HEK293 (cell line): Measurements from ENCODE around the gene DPEP1.
A peak's percentile ranks its signal among the peaks of the same experiment; 100 is the strongest.

ENCODE experiments used
- CTCF ChIA-PET: fragments of 350-600 bp; formaldehyde crosslinking; extraction: SDS; loops from one replicate; lab custom pipeline; 2021; ENCODE audit warnings: antibody characterized with exemption; lab: Yijun Ruan, JAX
- POLR2A ChIA-PET: fragments of 300-600 bp; formaldehyde crosslinking; extraction: SDS; loops from one replicate; lab custom pipeline; 2020; ENCODE audit warnings: antibody characterized with exemption, inconsistent platforms; lab: Yijun Ruan, JAX
- H3K27ac ChIP-seq: fragments of 200-500 bp; sonication (Bioruptor generic); 2 replicates; pipeline ENCODE4 v1.5.1; 2014; ENCODE audit warnings: low read depth, low read length, control low read depth, inconsistent platforms; ENCODE audit errors: extremely low read depth
- H3K36me3 ChIP-seq, 2 experiments: fragments of 200-500 bp in 1 of 2; sonication (Bioruptor generic) in 1 of 2; 1 replicate in 1 of 2; 2 replicates in 1 of 2; pipeline ENCODE4 v1.5.1; 2014 to 2017; ENCODE audit warnings: inconsistent platforms in 2 of 2, low read length in 2 of 2; ENCODE audit not compliant: control insufficient read depth in 2 of 2, insufficient read depth in 1 of 2
- H3K4me1 ChIP-seq: fragments of 200-500 bp; sonication (Bioruptor generic); 2 replicates; pipeline ENCODE4 v1.5.1; 2014; ENCODE audit warnings: mild to moderate bottlenecking, low read length, inconsistent platforms; ENCODE audit not compliant: control insufficient read depth, insufficient read depth
- H3K4me3 ChIP-seq: 2 replicates; pipeline ENCODE4 v1.5.1; 2011; ENCODE audit warnings: low read depth, mild to moderate bottlenecking, control low read depth, low read length, moderate library complexity
- H3K9me3 ChIP-seq: fragments of 200-500 bp; sonication (Bioruptor generic); 2 replicates; pipeline ENCODE4 v1.5.1; 2014; ENCODE audit warnings: low read depth, low read length, inconsistent platforms; ENCODE audit not compliant: control insufficient read depth, insufficient read depth
- SALL2 ChIP-seq: fragments of 450-650 bp; formaldehyde crosslinking; IDR thresholded peaks from 2 replicates; pipeline ENCODE4 v1.5.0; 2017; ENCODE audit warnings: missing biosample characterization, mild to moderate bottlenecking, missing genetic modification characterization, borderline replicate concordance
- TRIM28 ChIP-seq: IDR thresholded peaks from 2 replicates; pipeline ENCODE4 v1.6.1; 2011; ENCODE audit warnings: low read length, control low read depth, borderline replicate concordance
- ZBTB17 ChIP-seq: fragments of 450-650 bp; formaldehyde crosslinking; IDR thresholded peaks from 2 replicates; pipeline ENCODE4 v1.5.1; 2016; ENCODE audit warnings: missing biosample characterization, missing genetic modification characterization
- ZBTB26 ChIP-seq: fragments of 450-650 bp; formaldehyde crosslinking; optimal IDR thresholded peaks from 2 replicates; pipeline ENCODE3; 2016; ENCODE audit warnings: missing biosample characterization, mild to moderate bottlenecking, missing genetic modification characterization
- ZNF10 ChIP-seq: fragments of 450-650 bp; formaldehyde crosslinking; IDR thresholded peaks from 2 replicates; pipeline ENCODE4 v1.5.1; 2017; ENCODE audit warnings: missing biosample characterization, missing genetic modification characterization
- ZNF140 ChIP-seq: fragments of 450-650 bp; formaldehyde crosslinking; IDR thresholded peaks from 2 replicates; pipeline ENCODE4 v1.5.1; 2016; ENCODE audit warnings: missing biosample characterization, missing genetic modification characterization
- ZNF174 ChIP-seq: fragments of 450-650 bp; formaldehyde crosslinking; IDR thresholded peaks from 2 replicates; pipeline ENCODE4 v1.5.0; 2017; ENCODE audit warnings: missing biosample characterization, mild to moderate bottlenecking, missing genetic modification characterization
- ZNF175 ChIP-seq: fragments of 450-650 bp; formaldehyde crosslinking; IDR thresholded peaks from 2 replicates; pipeline ENCODE4 v1.5.1; 2016; ENCODE audit warnings: missing biosample characterization, missing genetic modification characterization
- ZNF280D ChIP-seq: fragments of 450-650 bp; formaldehyde crosslinking; IDR thresholded peaks from 2 replicates; pipeline ENCODE4 v1.5.1; 2016; ENCODE audit warnings: missing biosample characterization, missing genetic modification characterization
- ZNF341 ChIP-seq: fragments of 450-650 bp; formaldehyde crosslinking; IDR thresholded peaks from 2 replicates; pipeline ENCODE4; 2016; ENCODE audit warnings: low read depth, missing biosample characterization, missing genetic modification characterization
- ZNF394 ChIP-seq: fragments of 450-650 bp; formaldehyde crosslinking; IDR thresholded peaks from 2 replicates; pipeline ENCODE4 v1.5.1; 2016; ENCODE audit warnings: missing biosample characterization, missing genetic modification characterization, mild to moderate bottlenecking, moderate library complexity, borderline replicate concordance
- ZNF416 ChIP-seq: fragments of 450-650 bp; formaldehyde crosslinking; IDR thresholded peaks from 2 replicates; pipeline ENCODE4 v1.5.1; 2016; ENCODE audit warnings: missing biosample characterization, missing genetic modification characterization
- ZNF549 ChIP-seq: fragments of 450-650 bp; IDR thresholded peaks from 2 replicates; pipeline ENCODE4 v1.5.1; 2018; ENCODE audit warnings: missing biosample characterization, missing genetic modification characterization, mild to moderate bottlenecking, inconsistent platforms, moderate library complexity
- ZNF571 ChIP-seq: fragments of 450-650 bp; formaldehyde crosslinking; IDR thresholded peaks from 2 replicates; pipeline ENCODE4 v1.5.0; 2017; ENCODE audit warnings: missing biosample characterization, missing genetic modification characterization
- ZNF621 ChIP-seq: fragments of 450-650 bp; formaldehyde crosslinking; IDR thresholded peaks from 2 replicates; pipeline ENCODE4 v1.5.1; 2017; ENCODE audit warnings: missing biosample characterization, missing genetic modification characterization
- ZNF624 ChIP-seq: fragments of 450-650 bp; formaldehyde crosslinking; IDR thresholded peaks from 2 replicates; pipeline ENCODE4 v1.5.1; 2017; ENCODE audit warnings: missing biosample characterization, missing genetic modification characterization
- ZNF626 ChIP-seq: fragments of 450-650 bp; sonication (Bioruptor Pico); formaldehyde crosslinking; IDR thresholded peaks from 2 replicates; pipeline ENCODE4 v1.5.1; 2018; ENCODE audit warnings: missing biosample characterization, missing genetic modification characterization, inconsistent platforms
- ZNF776 ChIP-seq: fragments of 450-650 bp; formaldehyde crosslinking; IDR thresholded peaks from 2 replicates; pipeline ENCODE4 v1.5.0; 2017; ENCODE audit warnings: missing biosample characterization, missing genetic modification characterization, borderline replicate concordance
- TF ChIP-seq, protein P1 (sequence below): fragments of 450-650 bp; formaldehyde crosslinking; IDR thresholded peaks from 2 replicates; pipeline ENCODE4 v1.5.1; 2017; ENCODE audit warnings: missing biosample characterization, missing genetic modification characterization
- TF ChIP-seq, protein P2 (sequence below): fragments of 450-650 bp; formaldehyde crosslinking; IDR thresholded peaks from 2 replicates; pipeline ENCODE4 v1.5.1; 2016; ENCODE audit warnings: missing biosample characterization, missing genetic modification characterization

The DPEP1 gene

GRCh38 chr16:89593841-89594240, 19.6 kb upstream of the DPEP1 start:
- ChIA-PET POLR2A (no interaction called here), CTCF (no interaction called here)
- Histone ChIP-seq H3K27ac (no peak overlapping the region), H3K4me3 (no peak overlapping the region), H3K9me3 (no peaks in the 10 kb centered on the region), H3K4me1 (no peaks in the 10 kb centered on the region), H3K36me3 (no peaks in the 10 kb centered on the region)
- TF ChIP-seq ZNF341 (tag by site-specific recombination) (no peak), ZNF626 (tag by site-specific recombination) (no peak), ZNF10 (tag by site-specific recombination) (peak; percentile 72), ZNF624 (tag by site-specific recombination) (no peak), ZNF416 (no peak)

DNA sequence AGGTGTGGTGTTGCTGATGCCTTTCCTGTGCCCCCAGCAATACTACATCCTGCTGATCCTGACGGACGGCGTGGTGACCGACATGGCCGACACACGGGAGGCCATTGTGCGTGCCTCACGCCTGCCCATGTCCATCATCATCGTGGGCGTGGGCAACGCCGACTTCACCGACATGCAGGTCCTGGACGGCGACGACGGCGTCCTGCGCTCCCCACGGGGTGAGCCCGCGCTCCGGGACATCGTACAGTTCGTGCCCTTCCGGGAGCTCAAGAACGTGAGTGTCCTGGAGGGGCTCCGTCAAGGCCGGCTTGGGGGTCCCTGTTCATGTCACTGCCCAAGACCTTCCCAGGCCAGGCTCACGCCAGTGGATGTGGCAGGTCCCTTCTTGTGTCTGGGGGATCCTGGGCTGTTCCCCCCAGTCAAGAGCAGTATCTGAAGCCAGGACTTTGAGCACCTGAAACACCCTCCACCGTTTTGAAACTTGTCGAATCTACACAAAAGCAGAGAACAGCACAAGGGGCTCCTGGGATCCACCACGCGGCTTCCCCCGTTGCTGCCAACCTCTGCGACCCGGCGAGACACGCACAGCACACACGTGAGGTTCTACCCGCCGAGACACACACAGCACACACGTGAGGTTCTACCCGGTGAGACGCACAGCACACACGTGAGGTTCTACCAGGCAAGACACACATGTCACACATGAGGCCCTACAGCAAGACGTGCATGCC, 17.9 kb upstream of the DPEP1 start:
- POLR2A ChIA-PET = no interaction called here
- no peak overlapping the region for H3K4me3 ChIP-seq
- H3K36me3 ChIP-seq = no peaks in the 10 kb centered on the region
- no peaks in the 10 kb centered on the region for H3K9me3 ChIP-seq
- no peaks in the 10 kb centered on the region for H3K4me1 ChIP-seq
- TF ChIP-seq ZNF394 (tag by site-specific recombination) = no peak
- TF ChIP-seq ZNF571 = no peak
- TF ChIP-seq, protein P1, sequence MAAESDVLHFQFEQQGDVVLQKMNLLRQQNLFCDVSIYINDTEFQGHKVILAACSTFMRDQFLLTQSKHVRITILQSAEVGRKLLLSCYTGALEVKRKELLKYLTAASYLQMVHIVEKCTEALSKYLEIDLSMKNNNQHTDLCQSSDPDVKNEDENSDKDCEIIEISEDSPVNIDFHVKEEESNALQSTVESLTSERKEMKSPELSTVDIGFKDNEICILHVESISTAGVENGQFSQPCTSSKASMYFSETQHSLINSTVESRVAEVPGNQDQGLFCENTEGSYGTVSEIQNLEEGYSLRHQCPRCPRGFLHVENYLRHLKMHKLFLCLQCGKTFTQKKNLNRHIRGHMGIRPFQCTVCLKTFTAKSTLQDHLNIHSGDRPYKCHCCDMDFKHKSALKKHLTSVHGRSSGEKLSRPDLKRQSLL = no peak
- TF ChIP-seq ZNF175 (tag by site-specific recombination) = no peak
- no peak for TF ChIP-seq ZNF280D (tag by site-specific recombination)
- TF ChIP-seq, all 188 proteins: peak for 0
- no peak overlapping the region for H3K27ac ChIP-seq
- CTCF ChIA-PET = no interaction called here

GRCh38 chr16:89596061-89596689, 17.3 kb upstream of the DPEP1 start:
- H3K4me3 ChIP-seq = no peak overlapping the region
- H3K27ac ChIP-seq = no peak overlapping the region
- no peaks in the 10 kb centered on the region for H3K36me3 ChIP-seq
- POLR2A ChIA-PET = no interaction called here
- TF ChIP-seq ZNF174 (tag by site-specific recombination) (no peak), ZNF621 (no peak), ZNF549 (no peak), ZNF280D (tag by site-specific recombination) (no peak), TRIM28 (no peak), SALL2 (tag by site-specific recombination) (no peak), ZBTB17 (no peak), ZNF776 (tag by site-specific recombination) (no peak), ZNF140 (tag by site-specific recombination) (no peak), ZBTB26 (tag by site-specific recombination) (no peak)
- TF ChIP-seq, protein P2, sequence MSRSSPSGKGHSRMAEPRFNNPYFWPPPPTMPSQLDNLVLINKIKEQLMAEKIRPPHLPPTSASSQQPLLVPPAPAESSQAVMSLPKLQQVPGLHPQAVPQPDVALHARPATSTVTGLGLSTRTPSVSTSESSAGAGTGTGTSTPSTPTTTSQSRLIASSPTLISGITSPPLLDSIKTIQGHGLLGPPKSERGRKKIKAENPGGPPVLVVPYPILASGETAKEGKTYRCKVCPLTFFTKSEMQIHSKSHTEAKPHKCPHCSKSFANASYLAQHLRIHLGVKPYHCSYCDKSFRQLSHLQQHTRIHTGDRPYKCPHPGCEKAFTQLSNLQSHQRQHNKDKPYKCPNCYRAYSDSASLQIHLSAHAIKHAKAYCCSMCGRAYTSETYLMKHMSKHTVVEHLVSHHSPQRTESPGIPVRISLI (tag by site-specific recombination) = no peak
- no peaks in the 10 kb centered on the region for H3K9me3 ChIP-seq
- CTCF ChIA-PET = no interaction called here
- no peaks in the 10 kb centered on the region for H3K4me1 ChIP-seq
